ENCODE data around the gene CCSER2. TPM values are rescaled to one million over a fixed set of nuclear protein-coding genes. Genes with fewer than 3 reads are reported as not detected.

Gene CCSER2
- total RNA-seq, 1 donor from 2014 or later = 18.5 TPM

GRCh38 chr10:84549368-84550165 is 221.2 kb downstream of the CCSER2 start:
- no peak overlapping the region for H3K4me3 ChIP-seq
- H3K9me3 ChIP-seq = no peaks in the 10 kb centered on the region
- H3K4me1 ChIP-seq = no peaks in the 10 kb centered on the region
- DNase-seq (ENCODE audit: low spot score in 2 of 2) = no peak
- no peak overlapping the region for H3K27ac ChIP-seq
- H3K27me3 ChIP-seq = no peaks in the 10 kb centered on the region
- intact Hi-C loops (cut with DNase I) = loop anchor here (10.0 kb wide), 1 partner anchor 385 kb away; no protein-coding TSS in a partner anchor
- TF ChIP-seq CTCF (IDR thresholded peaks at IDR 0.05) = no peak
- no peaks in the 10 kb centered on the region for H3K36me3 ChIP-seq

- Histone ChIP-seq H3K27me3 (no peaks in the 10 kb centered on the region), H3K36me3 (no peaks in the 10 kb centered on the region), H3K4me1 (no peaks in the 10 kb centered on the region), H3K9me3 (no peaks in the 10 kb centered on the region), H3K4me3 (no peak overlapping the region), H3K27ac (no peak overlapping the region)
- TF ChIP-seq CTCF (IDR thresholded peaks at IDR 0.05) = no peak
- no peak for DNase-seq (ENCODE audit: low spot score in 2 of 2)
- intact Hi-C loops (cut with DNase I) = no loop called here
Measured at GRCh38 chr10:84550756-84551436, 222.5 kb downstream of the CCSER2 start.

DNA sequence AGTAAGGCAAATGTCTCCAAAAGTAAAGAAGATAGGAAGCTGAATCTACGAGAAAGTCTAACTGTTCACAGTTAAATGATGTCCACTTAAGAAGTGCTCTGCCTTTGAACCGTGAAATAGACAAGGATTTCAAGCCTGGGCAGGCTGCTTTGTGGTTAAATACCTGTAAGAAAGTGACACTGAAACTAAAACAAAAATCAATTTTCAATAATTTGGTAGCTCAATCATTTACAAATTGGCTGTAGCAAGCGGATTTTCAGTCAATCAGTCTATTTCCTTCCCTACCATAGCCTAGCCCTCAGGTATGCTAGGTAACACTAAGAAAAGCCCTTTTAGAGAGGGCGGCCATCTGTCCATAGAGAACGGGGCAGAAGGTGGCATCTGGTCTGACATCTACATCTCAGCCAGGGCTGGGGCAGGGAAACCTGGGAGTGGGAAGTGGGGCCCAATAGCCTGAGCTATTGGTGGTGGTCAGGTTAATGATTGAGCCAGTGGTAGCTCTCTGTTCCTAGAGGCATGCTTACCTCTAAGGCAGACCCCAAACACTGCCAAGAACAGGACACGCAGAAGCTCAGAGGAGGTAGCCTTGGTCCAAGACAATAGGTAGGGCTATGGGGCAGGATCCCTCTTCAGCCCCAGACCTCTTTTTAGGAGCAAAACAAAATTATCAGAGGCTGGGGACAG is 223.2 kb downstream of the CCSER2 start:
- Histone ChIP-seq H3K36me3 (no peaks in the 10 kb centered on the region), H3K4me1 (no peaks in the 10 kb centered on the region), H3K9me3 (no peaks in the 10 kb centered on the region), H3K27ac (no peak overlapping the region), H3K4me3 (no peak overlapping the region), H3K27me3 (no peaks in the 10 kb centered on the region)
- intact Hi-C loops (cut with DNase I) = no loop called here
- no peak for DNase-seq (ENCODE audit: low spot score in 2 of 2)
- no peak for TF ChIP-seq CTCF (IDR thresholded peaks at IDR 0.05)

GRCh38 chr10:84552478-84552877 is 224.1 kb downstream of the CCSER2 start:
- DNase-seq (ENCODE audit: low spot score in 2 of 2) = no peak
- Histone ChIP-seq H3K9me3 (no peaks in the 10 kb centered on the region), H3K4me3 (no peak overlapping the region), H3K36me3 (no peaks in the 10 kb centered on the region), H3K27me3 (no peaks in the 10 kb centered on the region), H3K27ac (no peak overlapping the region), H3K4me1 (no peaks in the 10 kb centered on the region)
- no peak for TF ChIP-seq CTCF (IDR thresholded peaks at IDR 0.05)
- intact Hi-C loops (cut with DNase I) = no loop called here

DNA sequence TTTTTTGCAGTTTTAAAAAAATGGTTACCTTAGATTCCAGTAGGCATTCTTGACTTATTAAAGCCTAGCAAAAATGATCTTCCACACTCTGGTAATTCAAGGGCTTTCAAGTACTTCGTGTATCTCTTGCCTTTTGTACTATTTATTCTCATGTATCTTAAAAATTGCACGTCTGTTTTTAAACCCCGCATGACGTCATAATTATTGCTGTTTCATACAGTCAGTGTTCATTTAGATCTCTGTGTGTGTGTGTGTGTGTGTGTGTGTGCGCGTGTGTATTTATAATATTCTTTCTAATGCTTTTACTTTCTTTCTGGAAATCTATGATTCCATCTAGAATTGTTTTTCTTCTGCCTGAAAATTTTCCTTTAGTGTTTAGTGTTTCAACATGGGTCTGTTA is 234.2 kb downstream of the CCSER2 start:
- Histone ChIP-seq H3K27me3 (no peaks in the 10 kb centered on the region), H3K4me1 (no peaks in the 10 kb centered on the region), H3K27ac (no peak overlapping the region), H3K36me3 (no peaks in the 10 kb centered on the region), H3K9me3 (no peaks in the 10 kb centered on the region), H3K4me3 (no peak overlapping the region)
- intact Hi-C loops (cut with DNase I) = no loop called here
- no peak for TF ChIP-seq CTCF (IDR thresholded peaks at IDR 0.05)
- no peak for DNase-seq (ENCODE audit: low spot score in 2 of 2)
